NCI-H2171 treated with DMSO at 0.1 percent for 48 hours (cell line): ENCODE measurements around the gene SCO1.
A peak's percentile ranks its signal among the peaks of the same experiment; 100 is the strongest.
"Not testable (repeated sequence)": the region's sequence is repeated elsewhere in the genome, so short reads cannot be mapped to it uniquely, and the experiment has no call there.

Source experiments
- DNase-seq: peaks from one replicate; lab custom pipeline; 2025; lab: John Stamatoyannopoulos, UW

The SCO1 gene

GRCh38 chr17:10725262-10725661 is 27.9 kb upstream of the SCO1 start:
- DNase-seq = no peak

DNA sequence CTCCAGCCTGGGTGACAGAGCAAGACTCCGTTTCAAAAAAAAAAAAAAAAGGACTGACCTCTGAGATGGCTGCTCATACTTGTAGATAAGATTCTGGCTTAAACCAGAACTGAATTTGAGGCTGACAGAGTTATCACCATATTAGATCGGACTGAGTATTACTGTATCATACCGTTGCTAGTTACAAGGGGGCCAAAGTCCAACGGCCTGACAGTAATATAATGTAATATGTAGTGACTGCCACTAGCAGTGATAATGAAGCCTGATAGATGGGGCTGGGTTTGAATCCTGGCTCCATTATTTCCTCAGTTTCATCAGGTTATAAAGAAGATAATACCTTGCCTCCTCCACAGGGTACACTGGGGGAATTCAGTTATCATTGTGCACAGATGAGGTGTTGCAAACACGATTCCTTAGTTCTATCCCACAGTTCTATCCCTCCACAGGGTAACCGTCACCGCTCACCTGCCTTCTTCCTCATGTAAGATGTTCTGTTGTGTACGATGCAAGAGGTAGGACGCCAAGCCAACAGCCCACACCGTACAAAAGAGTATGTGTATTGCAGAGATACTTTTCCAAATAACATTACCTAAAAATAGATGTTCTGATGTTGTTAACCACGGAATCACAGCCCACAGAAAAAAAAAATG is 27.3 kb upstream of the SCO1 start:
- DNase-seq = no peak

GRCh38 chr17:10718547-10718946 is 21.2 kb upstream of the SCO1 start:
- DNase-seq = no peak

DNA sequence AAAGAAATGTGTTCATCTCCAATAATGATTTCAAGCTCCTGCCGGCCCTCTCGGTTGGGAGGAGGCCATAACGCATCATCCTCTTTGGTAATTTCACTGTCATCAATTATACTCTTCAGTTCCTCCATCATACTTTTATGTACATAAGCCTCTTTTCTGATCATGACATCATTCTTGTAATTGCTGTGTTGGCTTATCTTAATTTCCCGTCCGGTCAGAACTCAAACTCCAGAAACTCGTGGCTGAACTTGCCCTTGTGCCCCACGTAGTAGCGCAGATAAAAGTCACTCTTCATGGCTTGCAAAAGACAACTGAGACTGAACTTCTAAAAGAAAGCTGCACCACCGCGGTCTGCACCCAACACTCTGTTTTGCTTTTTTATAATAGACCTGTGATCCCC is 18.9 kb upstream of the SCO1 start:
- no peak for DNase-seq

DNA sequence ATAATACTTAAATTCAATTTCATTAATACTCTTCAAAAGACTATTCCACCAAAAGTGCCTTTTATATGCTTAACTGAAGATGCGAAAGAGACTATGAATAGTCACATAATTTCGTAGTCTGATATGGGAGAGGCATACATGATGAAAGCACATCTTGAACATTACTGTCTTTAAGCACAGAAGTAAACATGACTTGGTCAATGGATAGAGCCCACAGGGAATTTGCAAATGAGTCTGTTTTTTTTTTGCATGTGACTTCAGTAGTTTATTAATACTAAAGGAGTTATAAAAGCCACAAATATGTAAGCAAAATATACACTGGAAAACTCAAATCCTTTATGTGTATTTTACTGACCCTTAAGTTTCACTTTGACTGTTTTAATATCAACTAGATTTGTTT is 16.0 kb upstream of the SCO1 start:
- no peak for DNase-seq

- DNase-seq = no peak
Observed at GRCh38 chr17:10705727-10706126, 8.4 kb upstream of the SCO1 start.

DNA sequence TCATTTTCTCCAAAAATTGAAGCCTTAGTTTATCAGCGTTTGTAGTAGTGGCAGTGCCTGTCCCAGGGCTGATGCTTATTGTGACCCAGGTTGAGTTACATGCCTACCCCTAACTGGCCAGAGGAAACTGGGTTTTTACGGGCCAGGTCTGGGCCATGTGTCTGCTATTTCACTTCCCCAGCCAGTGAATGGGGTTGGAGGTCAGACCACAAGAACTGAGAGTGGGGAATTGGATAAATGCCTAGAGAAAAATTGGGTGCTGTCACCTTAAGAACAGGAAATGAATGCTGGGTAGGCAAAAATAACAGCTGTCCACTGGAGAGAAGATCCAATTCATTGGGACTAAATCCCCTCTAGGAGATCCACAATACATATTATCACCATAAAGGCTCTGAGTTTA is 5.2 kb upstream of the SCO1 start:
- DNase-seq = no peak

DNA sequence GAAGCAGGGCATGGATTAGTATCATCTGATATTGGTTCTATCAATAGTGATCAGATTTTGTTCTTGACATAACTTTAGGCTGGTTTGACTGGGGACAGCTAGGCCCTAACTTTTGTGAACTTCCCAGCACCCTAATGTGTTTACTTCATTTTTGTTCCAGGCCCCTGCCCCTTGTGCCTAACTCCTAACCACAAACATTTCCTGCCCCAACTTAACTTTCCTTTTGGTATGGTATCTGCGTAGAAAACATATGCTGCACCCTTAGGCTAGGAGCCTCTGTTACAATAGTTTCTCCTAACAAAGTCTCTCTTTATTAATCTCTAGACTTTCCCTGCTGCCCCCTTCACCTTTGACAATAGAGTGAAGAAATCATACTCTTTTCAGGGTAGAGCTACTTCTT is 2.5 kb upstream of the SCO1 start:
- no peak for DNase-seq

DNA sequence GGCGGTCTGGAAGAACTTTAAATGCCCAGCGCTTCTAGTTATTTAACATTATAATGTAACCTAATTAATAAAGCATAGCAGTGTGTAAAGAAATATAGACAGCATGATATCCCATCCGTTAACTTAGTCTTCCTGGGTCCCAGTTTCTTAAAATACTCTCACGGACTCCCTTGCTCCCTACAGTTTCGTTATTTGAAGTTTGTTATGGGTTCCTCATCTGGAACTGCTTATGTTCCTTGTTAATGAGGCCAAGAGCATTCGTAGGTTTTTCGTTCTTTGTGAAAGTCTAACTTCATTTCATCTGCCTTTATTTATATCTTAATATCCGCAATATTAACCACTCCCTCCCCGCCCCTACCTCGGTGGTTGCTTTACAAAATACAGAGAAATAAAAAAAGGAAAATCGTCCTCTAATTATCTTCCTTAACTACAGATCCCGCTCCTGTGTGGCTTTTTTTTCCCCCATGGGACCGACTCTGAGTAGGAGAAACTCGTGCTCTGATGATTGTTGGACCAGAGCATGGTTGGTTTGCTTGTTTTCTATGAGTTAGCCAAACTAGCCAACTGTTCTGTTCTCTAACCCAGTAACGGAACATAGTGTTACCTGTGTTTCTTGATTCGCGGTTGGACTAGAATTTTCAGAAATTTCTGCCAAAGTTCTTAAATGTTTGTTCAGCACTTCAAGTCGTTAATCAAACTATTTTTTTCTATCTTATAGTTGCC is 924 bp upstream of the SCO1 start:
- DNase-seq = peak; percentile 23

GRCh38 chr17:10695875-10696407 is 1.4 kb downstream of the SCO1 start:
- DNase-seq = not testable (repeated sequence)

GRCh38 chr17:10687499-10687898 is 9.8 kb downstream of the SCO1 start:
- no peak for DNase-seq

DNA sequence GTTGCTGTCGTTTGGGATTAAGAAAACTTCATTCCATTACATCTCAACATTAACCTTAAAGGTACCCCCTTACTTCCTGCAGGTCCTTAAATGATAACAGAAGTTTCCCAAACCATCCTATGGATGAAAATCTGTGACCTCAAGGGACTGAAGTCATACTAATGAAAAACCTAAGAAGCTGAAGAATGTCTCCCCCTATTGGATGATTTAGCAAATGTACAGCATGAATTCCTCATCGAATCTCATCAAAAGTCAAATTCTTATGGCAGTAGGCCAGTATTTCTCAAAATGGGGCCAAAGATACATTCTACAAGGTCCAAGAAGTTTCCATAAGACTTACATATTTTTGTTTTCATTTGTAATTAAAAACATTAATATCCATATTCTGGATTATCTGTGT is 13.5 kb downstream of the SCO1 start:
- DNase-seq = peak; percentile 22

GRCh38 chr17:10681866-10682446 is 15.4 kb downstream of the SCO1 start:
- no peak for DNase-seq

GRCh38 chr17:10674704-10675103 is 22.6 kb downstream of the SCO1 start:
- DNase-seq = no peak

GRCh38 chr17:10673312-10673711 is 24.0 kb downstream of the SCO1 start:
- DNase-seq = no peak

- no peak for DNase-seq
Observed at GRCh38 chr17:10668775-10669174, 28.6 kb downstream of the SCO1 start.

- DNase-seq = no peak
Observed at GRCh38 chr17:10666906-10667305, 30.4 kb downstream of the SCO1 start.

DNA sequence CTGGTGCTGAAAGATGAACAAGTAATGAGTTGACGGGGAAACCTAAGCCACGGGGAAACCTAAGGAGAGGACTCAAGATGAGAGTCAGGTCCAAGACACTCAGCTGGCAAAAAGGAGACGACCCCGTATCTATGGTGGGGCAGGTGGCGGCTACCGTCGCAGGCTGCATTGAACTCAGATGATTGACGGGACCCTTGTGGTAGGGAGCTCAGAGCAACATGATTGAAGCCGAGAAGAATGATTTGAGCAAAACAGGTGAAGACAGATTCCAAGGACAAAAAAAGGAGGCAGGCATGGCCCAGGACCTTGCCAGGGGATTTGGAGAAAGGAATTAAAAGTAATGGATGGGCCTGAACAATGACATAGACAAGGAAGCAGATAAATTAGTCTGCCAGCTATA is 32.8 kb downstream of the SCO1 start:
- DNase-seq = no peak

DNA sequence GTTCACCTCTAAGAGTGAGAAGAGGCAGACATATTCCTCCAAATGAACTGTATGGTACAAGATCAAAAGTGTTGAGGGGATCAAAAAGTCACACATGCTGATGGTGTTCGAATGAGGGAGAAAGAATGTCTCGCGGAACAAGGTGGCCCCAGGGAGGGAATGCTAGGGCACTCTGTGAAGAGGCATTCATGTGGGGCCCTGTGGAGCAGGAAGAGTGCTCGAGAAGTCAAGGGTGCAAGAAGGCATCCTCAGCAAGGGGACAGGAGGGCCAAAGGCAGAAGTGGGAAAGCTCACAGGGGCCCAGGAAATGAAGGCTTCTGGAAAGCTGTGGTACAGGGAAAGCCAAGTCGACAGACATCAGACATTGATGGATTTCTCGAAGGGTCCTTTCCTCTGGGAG is 34.1 kb downstream of the SCO1 start:
- DNase-seq = no peak

- no peak for DNase-seq
Observed at GRCh38 chr17:10661437-10661836, 35.9 kb downstream of the SCO1 start.

GRCh38 chr17:10657879-10658278 is 39.5 kb downstream of the SCO1 start:
- DNase-seq = no peak

DNA sequence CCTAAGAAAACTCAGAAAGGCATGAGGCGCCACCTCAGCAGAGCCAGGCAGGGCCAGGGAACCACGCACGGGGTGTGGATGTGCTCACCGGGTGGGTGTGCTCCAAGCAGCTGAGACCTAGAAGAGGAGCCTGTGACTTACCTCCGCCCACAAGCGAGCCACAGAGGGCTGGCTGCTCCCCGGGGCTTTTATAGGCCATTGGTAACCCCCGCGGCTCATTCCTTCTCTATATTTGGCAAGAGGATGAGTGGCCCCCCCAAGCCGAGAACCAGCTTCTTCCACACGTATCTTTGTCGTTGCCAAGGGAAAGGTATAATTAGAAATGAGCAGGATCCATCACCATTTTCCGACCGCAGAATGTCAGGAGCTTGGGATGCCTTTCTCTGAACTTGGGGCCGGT is 40.2 kb downstream of the SCO1 start, which contains the start of gene MYH3:
Gene MYH3 (minus strand): TSS at position 162 of the 400 bp plus-strand sequence. CDS start 2,245 bp downstream, outside the sequence.
- no peak for DNase-seq

- no peak for DNase-seq
Observed at GRCh38 chr17:10653987-10654386, 43.3 kb downstream of the SCO1 start.
